Effector memory CD8-positive, alpha-beta T cell (primary cell): ENCODE data around the gene FOXP4.
A peak's percentile ranks its signal among the peaks of the same experiment; 100 is the strongest.

Source experiments
- ATAC-seq: fragments of 150-1000 bp; cut with Tn5 transposase; replicated peaks from 2 replicates; pipeline ENCODE4 v1.10.0; 2021; ENCODE audit warnings: mild to moderate bottlenecking, moderate library complexity
- DNase-seq, 3 experiments: peaks; one replicate each; pipeline ENCODE4 v3.0.0; 2021
- H3K27ac Mint-ChIP-seq, 2 donors: one replicate each; pipeline ENCODE4 v1.8.0; 2022; ENCODE audit warnings: mild to moderate bottlenecking in 2 of 2, mixed read lengths in 2 of 2, moderate library complexity in 2 of 2
- H3K27me3 Mint-ChIP-seq, 2 donors: one replicate each; pipeline ENCODE4 v1.8.0; 2022; ENCODE audit warnings: mixed read lengths in 2 of 2
- H3K36me3 Mint-ChIP-seq: one replicate; pipeline ENCODE4 v1.8.0; 2022; ENCODE audit warnings: mild to moderate bottlenecking, moderate library complexity, mixed read lengths; ENCODE audit not compliant: insufficient read depth
- H3K4me1 Mint-ChIP-seq, 2 donors: one replicate each; pipeline ENCODE4 v1.8.0; 2022; ENCODE audit warnings: low read depth in 2 of 2, mixed read lengths in 2 of 2
- H3K4me3 Mint-ChIP-seq, 2 donors: one replicate each; pipeline ENCODE4 v1.8.0; 2022; ENCODE audit warnings: mild to moderate bottlenecking in 2 of 2, mixed read lengths in 2 of 2, moderate library complexity in 2 of 2
- H3K9me3 Mint-ChIP-seq, 2 donors: one replicate each; pipeline ENCODE4 v1.8.0; 2022; ENCODE audit warnings: mixed read lengths in 2 of 2

FOXP4 gene

DNA sequence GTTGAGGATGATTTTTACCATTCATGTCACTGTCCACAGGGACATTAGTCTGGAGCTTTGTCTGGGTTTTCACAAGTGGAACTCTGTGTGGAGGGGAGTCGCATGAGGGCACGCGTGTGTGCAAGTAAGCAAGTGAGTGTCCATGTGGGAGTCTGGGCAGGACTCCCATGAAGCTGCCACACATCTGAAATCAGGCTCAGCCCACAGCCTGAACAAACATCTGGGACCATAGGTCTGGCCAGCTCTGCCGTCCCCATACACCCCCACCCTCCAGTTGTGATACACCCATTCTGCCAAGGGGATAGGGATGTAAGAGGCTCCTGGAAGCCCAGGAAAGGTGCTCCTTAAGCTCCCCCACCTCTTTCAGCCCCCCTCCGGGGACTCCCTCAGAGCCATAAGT lies 17.1 kb upstream of the FOXP4 start:
- Mint-ChIP-seq H3K27ac (no peak overlapping the region), H3K4me3 (no peak overlapping the region), H3K9me3 (no peaks in the 10 kb centered on the region), H3K36me3 (peaks cover 9% of the 10 kb centered on the region), H3K4me1 (peaks cover 27 to 29% of the 10 kb centered on the region in 2 donors), H3K27me3 (peaks cover 0 to 9% of the 10 kb centered on the region in 2 donors)
- no peak for DNase-seq
- ATAC-seq = no peak

DNA sequence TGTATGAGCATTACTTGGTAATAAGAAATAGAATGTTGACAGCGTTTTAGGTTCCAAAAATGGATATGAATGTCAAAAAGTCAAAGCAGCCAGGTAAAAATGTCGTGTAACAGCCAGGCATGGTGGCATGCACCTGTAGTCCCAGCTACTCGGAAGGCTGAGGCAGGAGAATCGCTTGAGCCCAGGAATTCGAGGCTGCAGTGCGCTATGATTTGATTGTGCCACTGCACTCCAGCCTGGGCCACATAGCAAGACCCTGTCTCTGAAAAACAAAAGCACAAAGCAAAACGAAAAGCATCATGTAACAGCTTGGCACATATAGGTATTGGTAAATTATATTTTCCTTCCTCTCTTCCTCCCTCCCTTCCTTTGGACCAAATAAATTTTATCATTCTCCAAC lies 16.2 kb upstream of the FOXP4 start:
- Mint-ChIP-seq H3K27ac (peak overlapping the region in 1 of 2 donors; percentile 16), H3K27me3 (no peaks in the 10 kb centered on the region), H3K36me3 (peaks cover 9% of the 10 kb centered on the region), H3K4me3 (no peak overlapping the region), H3K9me3 (no peaks in the 10 kb centered on the region), H3K4me1 (peaks cover 27 to 29% of the 10 kb centered on the region in 2 donors)
- ATAC-seq = no peak
- DNase-seq = no peak

DNA sequence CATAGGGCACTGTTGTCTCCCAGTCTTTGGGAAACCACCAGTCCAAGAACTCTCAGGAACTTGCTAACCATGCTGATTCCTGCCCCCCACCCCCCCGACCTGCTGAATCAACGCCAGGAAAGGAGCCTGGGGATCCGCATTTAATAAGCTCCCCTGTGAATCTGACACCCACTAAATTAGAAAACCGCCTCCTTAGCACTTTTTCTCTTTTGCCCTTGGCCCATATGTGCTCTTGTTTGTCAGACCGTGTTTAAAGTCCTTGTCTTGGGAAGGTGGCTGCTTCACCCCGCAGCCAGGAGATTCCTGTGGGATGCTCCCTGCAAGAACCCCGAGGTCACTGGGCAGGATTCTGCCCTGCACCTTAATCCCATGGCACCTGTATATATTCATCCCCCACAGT lies 15.7 kb upstream of the FOXP4 start:
- no peak overlapping the region for H3K4me3 Mint-ChIP-seq
- DNase-seq = no peak
- H3K27me3 Mint-ChIP-seq = no peaks in the 10 kb centered on the region
- no peaks in the 10 kb centered on the region for H3K9me3 Mint-ChIP-seq
- no peak for ATAC-seq
- peak overlapping the region; percentile 16 to 92 for H3K27ac Mint-ChIP-seq
- peaks cover 27 to 29% of the 10 kb centered on the region in 2 donors for H3K4me1 Mint-ChIP-seq
- peaks cover 9% of the 10 kb centered on the region for H3K36me3 Mint-ChIP-seq

DNA sequence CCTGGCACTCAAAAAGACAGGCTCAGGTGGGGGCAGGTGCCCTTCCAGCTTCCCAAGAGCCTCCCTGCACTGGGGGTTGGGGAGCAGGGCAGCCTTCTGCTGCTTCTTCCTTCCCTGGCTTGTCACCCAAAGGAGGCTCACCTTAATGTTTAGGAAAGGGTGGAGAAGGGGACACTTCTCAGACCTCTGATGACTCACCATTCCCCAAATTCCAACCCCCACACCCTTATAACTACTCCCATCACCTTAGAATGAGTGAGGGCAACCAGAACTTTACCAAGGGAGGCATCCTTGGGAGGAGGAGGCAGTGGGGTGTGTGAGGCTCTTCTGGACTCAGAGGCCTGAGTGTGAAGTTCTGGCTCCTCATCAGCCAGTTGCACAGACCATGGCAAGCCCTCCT lies 15.2 kb upstream of the FOXP4 start:
- H3K27me3 Mint-ChIP-seq = peaks cover 0 to 4% of the 10 kb centered on the region in 2 donors
- peaks cover 27 to 29% of the 10 kb centered on the region in 2 donors for H3K4me1 Mint-ChIP-seq
- H3K27ac Mint-ChIP-seq = peak overlapping the region; percentile 92

DNA sequence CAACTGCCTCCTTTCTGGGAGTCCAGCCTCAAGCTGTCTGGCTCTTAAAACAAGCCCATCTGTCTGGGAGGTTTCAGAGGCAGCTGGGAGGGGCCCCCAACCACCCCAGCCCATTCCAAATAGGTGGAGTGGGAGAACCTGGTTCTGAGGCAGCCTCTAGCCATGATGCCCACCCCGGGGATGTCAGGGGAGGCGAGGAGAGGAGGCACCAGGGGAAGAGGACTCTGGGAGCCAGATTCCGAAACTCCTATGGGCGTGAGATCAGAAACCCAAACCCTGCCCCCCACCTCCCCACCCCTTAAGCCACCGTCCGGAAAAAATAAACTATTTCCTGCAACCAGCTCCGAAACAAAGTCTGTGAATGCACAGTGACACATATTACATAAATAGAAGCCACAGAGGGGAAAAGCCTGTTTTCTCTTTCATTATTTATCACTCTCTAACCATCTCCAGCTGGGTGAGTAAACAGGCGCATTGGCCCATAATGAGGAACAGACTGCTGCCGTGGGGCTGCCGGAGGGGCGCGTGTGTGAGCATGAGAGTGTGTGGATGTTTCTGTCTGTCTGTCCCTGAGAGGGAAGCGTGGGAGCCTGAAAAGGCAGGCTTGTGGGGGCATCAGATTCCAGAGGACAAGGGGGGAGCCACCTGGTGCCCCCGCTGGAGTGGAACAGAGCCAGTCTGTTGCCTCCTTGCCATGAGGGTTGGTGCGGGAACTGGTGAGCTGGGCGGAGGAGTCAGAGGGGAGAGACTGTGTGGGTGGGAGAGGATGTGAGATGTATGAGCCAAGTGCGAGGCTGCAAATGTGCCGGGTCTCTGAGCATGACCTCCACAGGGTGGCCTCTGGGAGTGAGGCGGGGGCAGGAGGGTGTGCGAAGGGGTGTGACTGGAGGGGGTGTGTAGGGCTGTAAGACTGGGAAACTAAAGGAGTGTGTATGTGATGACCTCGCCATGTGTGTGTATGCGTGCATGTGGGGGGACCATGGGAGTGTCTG lies 14.3 kb upstream of the FOXP4 start:
- Mint-ChIP-seq H3K4me3 (peak overlapping the region; percentile 86 to 90), H3K27ac (peak overlapping the region; percentile 92), H3K9me3 (no peaks in the 10 kb centered on the region), H3K36me3 (peaks cover 9% of the 10 kb centered on the region), H3K27me3 (peaks cover 0 to 12% of the 10 kb centered on the region in 2 donors), H3K4me1 (peaks cover 29 to 30% of the 10 kb centered on the region in 2 donors)
- peak; percentile 42 to 49 (median 49) for DNase-seq
- peak; percentile 83 for ATAC-seq

More for the DNA sequence above, 15.2 kb upstream of the FOXP4 start:
- H3K9me3 Mint-ChIP-seq = no peaks in the 10 kb centered on the region
- ATAC-seq (no peak), DNase-seq (no peak)
- H3K4me3 Mint-ChIP-seq = peak overlapping the region; percentile 86 to 90
- H3K36me3 Mint-ChIP-seq = peaks cover 9% of the 10 kb centered on the region

DNA sequence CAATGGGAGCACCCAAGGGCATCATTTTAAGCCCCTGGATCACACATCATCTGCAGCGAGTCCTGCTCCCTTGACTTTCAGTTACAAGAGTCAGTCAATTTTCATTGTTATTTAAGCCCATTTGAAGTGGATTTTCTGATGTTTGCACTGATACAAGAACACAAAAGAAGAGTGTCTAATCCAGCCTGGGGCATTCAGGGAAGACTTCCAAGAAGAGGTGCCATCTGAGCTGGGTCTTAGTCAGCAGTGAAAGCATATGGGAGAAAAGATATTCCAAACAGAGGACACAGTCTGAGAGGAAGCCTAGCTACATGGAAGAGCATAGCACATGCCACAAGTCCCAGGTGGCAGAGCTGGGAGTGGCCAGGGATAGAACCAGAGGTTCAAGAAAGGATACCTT lies 10.4 kb upstream of the FOXP4 start:
- Mint-ChIP-seq H3K4me1 (peaks cover 26 to 30% of the 10 kb centered on the region in 2 donors), H3K9me3 (no peaks in the 10 kb centered on the region), H3K27ac (no peak overlapping the region), H3K36me3 (peaks cover 7% of the 10 kb centered on the region), H3K27me3 (peaks cover 0 to 28% of the 10 kb centered on the region in 2 donors), H3K4me3 (no peak overlapping the region)
- ATAC-seq (no peak), DNase-seq (no peak)

DNA sequence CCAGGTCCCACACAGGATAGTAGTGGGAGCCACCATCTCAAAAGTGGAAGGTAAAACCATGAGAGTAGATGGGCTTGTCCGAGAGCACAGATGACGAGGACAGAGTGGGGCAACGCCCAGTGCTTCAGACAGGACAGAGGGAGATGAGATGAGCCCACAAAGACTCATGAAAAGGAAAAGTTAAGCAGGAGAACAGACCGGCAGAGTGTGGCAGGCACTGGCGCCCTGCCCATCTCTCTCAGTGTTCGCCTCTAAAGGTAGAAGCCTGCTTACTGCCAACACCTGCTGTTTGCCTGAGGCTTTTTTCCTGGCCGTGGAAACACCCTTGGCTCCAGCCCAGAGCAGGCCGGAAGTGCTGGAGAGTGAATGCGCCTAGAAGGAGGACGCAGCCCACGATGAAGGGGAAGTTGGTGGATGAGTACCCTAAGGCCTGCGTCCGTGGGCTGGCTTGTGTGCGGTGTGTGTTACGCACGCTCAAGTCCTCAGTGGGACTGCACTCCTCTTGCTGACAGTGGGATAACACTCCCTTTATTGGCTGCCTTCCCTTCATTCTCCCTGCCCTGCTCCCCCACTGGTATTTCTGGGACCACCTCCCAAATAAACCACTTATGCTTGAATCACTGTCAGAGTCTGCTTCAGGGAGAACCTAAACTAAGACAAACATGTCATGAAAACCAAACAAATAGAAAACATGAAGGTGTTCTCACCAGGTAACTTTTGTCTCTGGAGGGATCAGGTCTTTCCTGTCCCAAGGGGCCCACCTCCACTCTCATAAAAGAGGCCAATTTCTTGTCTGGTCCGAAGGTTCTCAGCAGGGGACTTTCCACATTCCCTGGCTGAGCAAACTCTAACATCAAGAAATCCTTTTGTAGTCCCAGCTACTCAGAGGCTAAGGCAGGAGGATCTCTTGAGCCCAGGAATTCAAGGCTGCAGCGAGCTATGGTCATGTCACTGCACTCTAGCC lies 9.1 kb upstream of the FOXP4 start:
- Mint-ChIP-seq H3K36me3 (peaks cover 2% of the 10 kb centered on the region), H3K9me3 (no peaks in the 10 kb centered on the region), H3K27ac (no peak overlapping the region), H3K4me3 (no peak overlapping the region), H3K4me1 (peaks cover 13 to 21% of the 10 kb centered on the region in 2 donors), H3K27me3 (peaks cover 0 to 28% of the 10 kb centered on the region in 2 donors)
- ATAC-seq = no peak
- no peak for DNase-seq

DNA sequence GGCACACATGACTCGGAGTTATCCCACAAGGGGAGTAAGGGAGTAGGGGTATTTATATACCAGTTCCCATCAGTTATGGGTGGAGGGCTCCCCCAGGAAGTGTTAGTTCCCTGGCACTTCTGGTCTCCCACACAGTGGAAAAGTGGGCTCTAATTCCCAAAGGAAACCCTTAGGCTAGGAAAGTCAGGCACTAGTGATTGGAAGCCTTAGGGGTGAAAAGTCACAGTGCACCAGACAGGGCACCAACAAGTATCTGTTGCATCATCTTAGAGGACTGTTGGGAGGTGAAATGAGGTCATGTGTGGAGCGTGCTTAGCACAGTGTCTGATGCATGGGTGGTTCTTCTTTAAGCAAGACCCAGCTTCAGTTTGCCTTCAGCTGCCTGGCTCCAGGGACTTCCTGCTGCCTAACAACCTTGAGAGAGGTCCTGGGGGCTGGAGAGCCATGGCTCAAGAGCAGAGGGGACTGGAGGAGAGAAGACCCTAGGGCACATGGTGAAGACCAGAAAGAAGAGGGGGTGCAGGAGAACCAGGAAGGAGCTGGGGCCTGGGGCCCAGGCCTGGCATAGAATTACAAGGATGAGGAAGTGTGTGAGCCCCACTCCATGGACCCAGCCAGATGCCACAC lies 7.5 kb upstream of the FOXP4 start:
- Mint-ChIP-seq H3K4me3 (no peak overlapping the region), H3K27ac (no peak overlapping the region), H3K9me3 (no peaks in the 10 kb centered on the region), H3K27me3 (peaks cover 0 to 28% of the 10 kb centered on the region in 2 donors), H3K4me1 (peaks cover 0 to 9% of the 10 kb centered on the region in 2 donors), H3K36me3 (no peaks in the 10 kb centered on the region)
- peak; percentile 61 for ATAC-seq
- no peak for DNase-seq

DNA sequence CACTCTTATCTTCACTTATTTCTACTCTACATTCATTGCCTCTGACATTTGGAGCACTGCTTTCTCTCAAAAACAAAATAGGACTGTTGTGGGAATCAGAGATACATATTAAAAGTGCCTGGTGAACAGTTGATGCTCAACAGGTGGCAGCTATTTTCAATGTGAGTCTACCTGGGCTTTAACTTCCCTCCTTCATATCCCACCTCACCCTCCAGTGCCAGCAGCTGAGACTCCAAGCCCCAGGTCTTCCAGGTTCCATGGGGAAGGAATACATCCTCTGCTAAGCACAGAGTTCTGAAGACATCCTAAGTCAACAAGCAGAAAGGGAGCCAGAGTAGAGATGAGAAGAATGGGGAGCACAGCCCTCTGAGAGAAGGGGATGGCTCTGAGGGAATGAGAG lies 7.0 kb upstream of the FOXP4 start:
- no peak overlapping the region for H3K4me3 Mint-ChIP-seq
- no peak overlapping the region for H3K27ac Mint-ChIP-seq
- H3K9me3 Mint-ChIP-seq = no peaks in the 10 kb centered on the region
- H3K27me3 Mint-ChIP-seq = peaks cover 0 to 28% of the 10 kb centered on the region in 2 donors
- no peak for ATAC-seq
- no peaks in the 10 kb centered on the region for H3K36me3 Mint-ChIP-seq
- no peak for DNase-seq
- peaks cover 0 to 6% of the 10 kb centered on the region in 2 donors for H3K4me1 Mint-ChIP-seq

DNA sequence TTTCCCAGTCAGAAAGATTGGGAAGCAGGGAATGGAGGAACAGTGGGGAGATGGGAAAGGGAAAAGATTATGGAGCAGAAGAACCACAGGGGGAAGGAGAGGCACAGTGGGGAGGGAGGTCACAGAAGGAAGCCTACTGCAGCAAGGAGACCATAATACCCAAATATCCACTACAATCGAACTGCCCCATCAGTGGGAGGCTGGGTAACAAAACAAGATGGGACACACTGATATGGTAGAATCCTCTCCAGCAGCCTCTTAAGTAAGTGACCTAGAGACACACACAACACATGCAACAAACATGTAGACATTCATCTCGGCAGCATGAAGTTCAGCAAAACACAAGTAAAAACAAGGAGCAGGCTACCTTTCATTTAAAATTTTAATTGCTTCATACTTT lies 4.8 kb upstream of the FOXP4 start:
- peaks cover 14 to 19% of the 10 kb centered on the region in 2 donors for H3K4me1 Mint-ChIP-seq
- H3K36me3 Mint-ChIP-seq = peaks cover 3% of the 10 kb centered on the region
- H3K9me3 Mint-ChIP-seq = no peaks in the 10 kb centered on the region
- ATAC-seq (no peak), DNase-seq (no peak)
- peaks cover 0 to 20% of the 10 kb centered on the region in 2 donors for H3K27me3 Mint-ChIP-seq
- H3K4me3 Mint-ChIP-seq = no peak overlapping the region
- no peak overlapping the region for H3K27ac Mint-ChIP-seq

DNA sequence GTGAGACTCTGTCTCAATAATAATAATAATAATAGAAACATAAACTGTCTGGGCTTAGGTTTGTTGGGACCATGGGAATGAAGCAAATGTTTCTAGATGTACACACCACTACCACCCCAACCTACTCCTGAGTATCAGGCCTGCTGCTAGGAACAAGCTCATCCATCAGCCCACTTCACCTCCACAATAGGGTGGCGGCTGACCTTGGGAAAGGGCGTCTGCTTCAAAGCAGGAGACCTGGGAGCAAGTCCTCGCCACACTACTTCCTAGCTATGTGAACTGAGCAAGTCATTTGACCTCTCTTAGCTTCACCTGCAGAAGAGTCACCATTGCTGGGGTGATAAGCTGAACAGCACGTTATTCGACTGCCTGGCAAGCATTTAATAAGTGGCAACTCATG lies 3.1 kb upstream of the FOXP4 start:
- Mint-ChIP-seq H3K4me1 (peaks cover 14 to 24% of the 10 kb centered on the region in 2 donors), H3K36me3 (peaks cover 12% of the 10 kb centered on the region), H3K27me3 (peaks cover 0 to 8% of the 10 kb centered on the region in 2 donors), H3K4me3 (no peak overlapping the region), H3K27ac (no peak overlapping the region), H3K9me3 (no peaks in the 10 kb centered on the region)
- DNase-seq (no peak), ATAC-seq (no peak)

DNA sequence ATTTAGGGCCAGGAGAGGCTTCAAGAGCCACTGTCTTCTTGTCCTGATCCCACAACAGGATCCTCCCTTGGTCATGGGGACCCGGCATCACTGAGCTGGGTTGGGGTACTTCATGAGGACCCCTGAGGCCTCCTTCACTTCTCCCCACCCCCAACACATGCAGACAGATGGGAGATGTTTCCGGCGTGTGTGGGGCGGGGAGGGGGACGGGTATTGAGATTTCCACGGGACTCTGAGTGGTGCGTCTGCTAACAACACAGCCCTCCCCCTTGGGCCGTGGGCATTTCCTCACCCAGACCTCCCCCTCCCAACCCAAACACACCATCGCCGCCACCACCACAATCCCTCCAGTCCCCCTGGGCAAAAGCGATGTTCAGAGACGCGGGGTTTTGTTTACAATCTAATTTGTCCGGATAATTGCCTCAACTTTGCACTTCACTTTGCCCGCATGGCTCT lies 906 bp upstream of the FOXP4 start:
- peaks cover 22% of the 10 kb centered on the region for H3K36me3 Mint-ChIP-seq
- H3K27me3 Mint-ChIP-seq = no peaks in the 10 kb centered on the region
- no peak for ATAC-seq
- H3K4me3 Mint-ChIP-seq = peak overlapping the region; percentile 84
- no peak for DNase-seq
- peaks cover 25 to 34% of the 10 kb centered on the region in 2 donors for H3K4me1 Mint-ChIP-seq
- H3K9me3 Mint-ChIP-seq = no peaks in the 10 kb centered on the region
- peak overlapping the region; percentile 10 to 72 for H3K27ac Mint-ChIP-seq

DNA sequence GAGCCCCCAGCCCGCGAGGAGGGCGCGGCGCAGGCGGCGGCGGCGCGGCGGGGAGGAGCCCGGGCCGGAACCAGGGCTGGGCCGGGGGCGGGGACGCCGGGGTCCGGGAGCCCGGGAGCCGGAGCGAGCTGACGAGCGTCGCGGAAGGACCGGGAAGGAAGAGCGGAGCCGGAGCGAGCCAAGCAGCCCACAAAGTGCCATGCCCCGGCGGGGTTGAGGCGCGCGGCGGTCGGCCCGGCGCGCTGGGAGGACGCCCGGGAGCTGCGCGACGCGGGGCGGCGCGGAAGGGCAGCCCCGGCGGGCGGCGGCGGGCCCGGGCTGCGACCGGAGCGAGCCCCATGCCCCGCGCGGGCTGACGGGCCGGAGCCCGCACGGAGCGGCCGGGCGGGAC lies 289 bp downstream of the FOXP4 start:
- peak overlapping the region; percentile 87 to 92 for H3K4me3 Mint-ChIP-seq
- peak overlapping the region; percentile 20 to 72 for H3K27ac Mint-ChIP-seq

More for the DNA sequence above, 289 bp downstream of the FOXP4 start:
- Mint-ChIP-seq H3K4me1 (peaks cover 32 to 37% of the 10 kb centered on the region in 2 donors), H3K9me3 (no peaks in the 10 kb centered on the region), H3K27me3 (no peaks in the 10 kb centered on the region), H3K36me3 (peaks cover 22% of the 10 kb centered on the region)
- DNase-seq (peak in 1 of 3 experiments; percentile 23), ATAC-seq (peak; percentile 52)
